Measurements from ENCODE around the gene SLC22A4. TPM values are rescaled to one million over a fixed set of nuclear protein-coding genes. Genes with fewer than 3 reads are reported as not detected.

Gene SLC22A4
- total and polyA plus RNA-seq, 4 donors: 0.25 to 42.2 (median 0.47) TPM

DNA sequence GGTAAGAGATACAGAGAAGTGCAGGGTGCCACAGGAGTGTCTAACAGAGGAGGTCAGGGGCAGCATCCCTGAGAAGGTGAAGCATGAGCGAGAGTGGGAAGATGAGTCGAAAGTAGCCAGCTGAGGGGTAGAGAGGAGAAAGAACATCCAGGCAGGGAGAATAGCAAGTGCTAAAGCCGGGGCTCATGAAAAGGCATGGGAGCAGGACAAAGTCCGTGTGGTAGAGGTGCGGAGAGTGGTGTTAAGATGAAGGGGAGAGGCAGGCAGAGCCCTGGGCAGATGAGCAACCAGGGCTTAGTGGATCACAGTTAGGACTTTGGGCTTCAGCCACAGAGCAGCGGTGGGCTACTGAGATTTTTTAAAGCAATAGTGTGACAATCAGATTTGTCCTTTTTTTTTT is 85.9 kb downstream of the SLC22A4 start:
- no peak overlapping the region for H3K27ac ChIP-seq (ENCODE audit: low read depth in 1 of 2, low read length in 2 of 2)
- no peaks in the 10 kb centered on the region for H3K9me3 ChIP-seq (ENCODE audit: control insufficient read depth in 4 of 4, low read length in 3 of 4)
- WGBS: 90% methylated on average over 6 of the region's 6 CpGs
- H3K9ac ChIP-seq (ENCODE audit: low read depth in 1 of 2, low read length in 2 of 2): no peak overlapping the region
- TF ChIP-seq JUND (IDR thresholded peaks at IDR 0.05): no peak
- TF ChIP-seq, protein P1, sequence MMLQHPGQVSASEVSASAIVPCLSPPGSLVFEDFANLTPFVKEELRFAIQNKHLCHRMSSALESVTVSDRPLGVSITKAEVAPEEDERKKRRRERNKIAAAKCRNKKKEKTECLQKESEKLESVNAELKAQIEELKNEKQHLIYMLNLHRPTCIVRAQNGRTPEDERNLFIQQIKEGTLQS (IDR thresholded peaks at IDR 0.05): no peak
- no peak for TF ChIP-seq HNF4G (IDR thresholded peaks at IDR 0.05)
- no peak for TF ChIP-seq EGR1 (IDR thresholded peaks at IDR 0.05; ENCODE audit: low read depth in 2 of 2)
- TF ChIP-seq TAF1 (conservative IDR thresholded peaks at IDR 0.05): no peak
- no peak for TF ChIP-seq FOXA2 (IDR thresholded peaks at IDR 0.05)
- no peak for TF ChIP-seq NR2F2 (IDR thresholded peaks at IDR 0.05)
- no peak for TF ChIP-seq SP1 (IDR thresholded peaks at IDR 0.05)
- TF ChIP-seq, protein P2, sequence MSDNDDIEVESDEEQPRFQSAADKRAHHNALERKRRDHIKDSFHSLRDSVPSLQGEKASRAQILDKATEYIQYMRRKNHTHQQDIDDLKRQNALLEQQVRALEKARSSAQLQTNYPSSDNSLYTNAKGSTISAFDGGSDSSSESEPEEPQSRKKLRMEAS (IDR thresholded peaks at IDR 0.05): no peak
- TF ChIP-seq FOXA1 (IDR thresholded peaks at IDR 0.05): no peak
- no peak for TF ChIP-seq RAD21 (IDR thresholded peaks at IDR 0.05)
- TF ChIP-seq YY1 (IDR thresholded peaks at IDR 0.05): no peak
- TF ChIP-seq, protein P3, sequence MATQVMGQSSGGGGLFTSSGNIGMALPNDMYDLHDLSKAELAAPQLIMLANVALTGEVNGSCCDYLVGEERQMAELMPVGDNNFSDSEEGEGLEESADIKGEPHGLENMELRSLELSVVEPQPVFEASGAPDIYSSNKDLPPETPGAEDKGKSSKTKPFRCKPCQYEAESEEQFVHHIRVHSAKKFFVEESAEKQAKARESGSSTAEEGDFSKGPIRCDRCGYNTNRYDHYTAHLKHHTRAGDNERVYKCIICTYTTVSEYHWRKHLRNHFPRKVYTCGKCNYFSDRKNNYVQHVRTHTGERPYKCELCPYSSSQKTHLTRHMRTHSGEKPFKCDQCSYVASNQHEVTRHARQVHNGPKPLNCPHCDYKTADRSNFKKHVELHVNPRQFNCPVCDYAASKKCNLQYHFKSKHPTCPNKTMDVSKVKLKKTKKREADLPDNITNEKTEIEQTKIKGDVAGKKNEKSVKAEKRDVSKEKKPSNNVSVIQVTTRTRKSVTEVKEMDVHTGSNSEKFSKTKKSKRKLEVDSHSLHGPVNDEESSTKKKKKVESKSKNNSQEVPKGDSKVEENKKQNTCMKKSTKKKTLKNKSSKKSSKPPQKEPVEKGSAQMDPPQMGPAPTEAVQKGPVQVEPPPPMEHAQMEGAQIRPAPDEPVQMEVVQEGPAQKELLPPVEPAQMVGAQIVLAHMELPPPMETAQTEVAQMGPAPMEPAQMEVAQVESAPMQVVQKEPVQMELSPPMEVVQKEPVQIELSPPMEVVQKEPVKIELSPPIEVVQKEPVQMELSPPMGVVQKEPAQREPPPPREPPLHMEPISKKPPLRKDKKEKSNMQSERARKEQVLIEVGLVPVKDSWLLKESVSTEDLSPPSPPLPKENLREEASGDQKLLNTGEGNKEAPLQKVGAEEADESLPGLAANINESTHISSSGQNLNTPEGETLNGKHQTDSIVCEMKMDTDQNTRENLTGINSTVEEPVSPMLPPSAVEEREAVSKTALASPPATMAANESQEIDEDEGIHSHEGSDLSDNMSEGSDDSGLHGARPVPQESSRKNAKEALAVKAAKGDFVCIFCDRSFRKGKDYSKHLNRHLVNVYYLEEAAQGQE (IDR thresholded peaks at IDR 0.05): no peak
- TF ChIP-seq HNF4A (conservative IDR thresholded peaks at IDR 0.05): no peak
- TF ChIP-seq, protein P4, sequence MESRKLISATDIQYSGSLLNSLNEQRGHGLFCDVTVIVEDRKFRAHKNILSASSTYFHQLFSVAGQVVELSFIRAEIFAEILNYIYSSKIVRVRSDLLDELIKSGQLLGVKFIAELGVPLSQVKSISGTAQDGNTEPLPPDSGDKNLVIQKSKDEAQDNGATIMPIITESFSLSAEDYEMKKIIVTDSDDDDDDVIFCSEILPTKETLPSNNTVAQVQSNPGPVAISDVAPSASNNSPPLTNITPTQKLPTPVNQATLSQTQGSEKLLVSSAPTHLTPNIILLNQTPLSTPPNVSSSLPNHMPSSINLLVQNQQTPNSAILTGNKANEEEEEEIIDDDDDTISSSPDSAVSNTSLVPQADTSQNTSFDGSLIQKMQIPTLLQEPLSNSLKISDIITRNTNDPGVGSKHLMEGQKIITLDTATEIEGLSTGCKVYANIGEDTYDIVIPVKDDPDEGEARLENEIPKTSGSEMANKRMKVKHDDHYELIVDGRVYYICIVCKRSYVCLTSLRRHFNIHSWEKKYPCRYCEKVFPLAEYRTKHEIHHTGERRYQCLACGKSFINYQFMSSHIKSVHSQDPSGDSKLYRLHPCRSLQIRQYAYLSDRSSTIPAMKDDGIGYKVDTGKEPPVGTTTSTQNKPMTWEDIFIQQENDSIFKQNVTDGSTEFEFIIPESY (IDR thresholded peaks at IDR 0.05): no peak
- TF ChIP-seq, protein P5, sequence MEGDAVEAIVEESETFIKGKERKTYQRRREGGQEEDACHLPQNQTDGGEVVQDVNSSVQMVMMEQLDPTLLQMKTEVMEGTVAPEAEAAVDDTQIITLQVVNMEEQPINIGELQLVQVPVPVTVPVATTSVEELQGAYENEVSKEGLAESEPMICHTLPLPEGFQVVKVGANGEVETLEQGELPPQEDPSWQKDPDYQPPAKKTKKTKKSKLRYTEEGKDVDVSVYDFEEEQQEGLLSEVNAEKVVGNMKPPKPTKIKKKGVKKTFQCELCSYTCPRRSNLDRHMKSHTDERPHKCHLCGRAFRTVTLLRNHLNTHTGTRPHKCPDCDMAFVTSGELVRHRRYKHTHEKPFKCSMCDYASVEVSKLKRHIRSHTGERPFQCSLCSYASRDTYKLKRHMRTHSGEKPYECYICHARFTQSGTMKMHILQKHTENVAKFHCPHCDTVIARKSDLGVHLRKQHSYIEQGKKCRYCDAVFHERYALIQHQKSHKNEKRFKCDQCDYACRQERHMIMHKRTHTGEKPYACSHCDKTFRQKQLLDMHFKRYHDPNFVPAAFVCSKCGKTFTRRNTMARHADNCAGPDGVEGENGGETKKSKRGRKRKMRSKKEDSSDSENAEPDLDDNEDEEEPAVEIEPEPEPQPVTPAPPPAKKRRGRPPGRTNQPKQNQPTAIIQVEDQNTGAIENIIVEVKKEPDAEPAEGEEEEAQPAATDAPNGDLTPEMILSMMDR (IDR thresholded peaks at IDR 0.05; ENCODE audit: low read depth, low read length, missing input control): no peak
- TF ChIP-seq GABPA (IDR thresholded peaks at IDR 0.05 in 1 of 2, conservative IDR thresholded peaks at IDR 0.05 in 1 of 2): no peak
- no peak for TF ChIP-seq RXRA (IDR thresholded peaks at IDR 0.05)
- DNase-seq (ENCODE audit: low spot score): no peak
- H3K36me3 ChIP-seq (ENCODE audit: control insufficient read depth in 4 of 4, insufficient read depth in 3 of 4, low read depth in 1 of 4, low read length in 3 of 4): peaks cover 0 to 7% (median 2%) of the 10 kb centered on the region in 4 donors
- H3K4me3 ChIP-seq (ENCODE audit: low read depth in 1 of 3, low read length in 3 of 3): no peak overlapping the region
- H3K27me3 ChIP-seq (ENCODE audit: control insufficient read depth in 4 of 4, insufficient read depth in 4 of 4, low read length in 3 of 4): no peaks in the 10 kb centered on the region
- H3K4me1 ChIP-seq (ENCODE audit: control insufficient read depth in 4 of 4, insufficient read depth in 4 of 4, low read length in 3 of 4): peaks cover 0 to 5% (median 2%) of the 10 kb centered on the region in 4 donors
